ENCODE measurements around the gene PODN.

PODN gene

DNA sequence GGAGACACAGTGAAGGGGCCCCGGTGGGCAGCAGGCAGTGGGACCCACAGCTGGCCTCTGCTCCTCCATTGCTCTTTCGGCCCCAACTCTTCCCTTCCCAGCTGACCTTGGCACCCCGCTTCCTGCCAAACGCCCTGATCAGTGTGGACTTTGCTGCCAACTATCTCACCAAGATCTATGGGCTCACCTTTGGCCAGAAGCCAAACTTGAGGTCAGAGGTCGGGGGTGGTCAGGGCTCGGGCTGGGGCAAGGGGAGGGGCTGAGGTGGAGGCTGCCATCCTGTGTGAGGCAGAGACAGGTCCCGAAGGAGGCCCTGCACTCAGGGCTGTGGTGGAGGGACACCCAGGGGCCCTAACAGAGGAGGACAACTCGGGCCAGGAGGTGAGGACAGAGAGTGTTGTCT, 13.7 kb downstream of the PODN start:
- DNase-seq: no peak

DNA sequence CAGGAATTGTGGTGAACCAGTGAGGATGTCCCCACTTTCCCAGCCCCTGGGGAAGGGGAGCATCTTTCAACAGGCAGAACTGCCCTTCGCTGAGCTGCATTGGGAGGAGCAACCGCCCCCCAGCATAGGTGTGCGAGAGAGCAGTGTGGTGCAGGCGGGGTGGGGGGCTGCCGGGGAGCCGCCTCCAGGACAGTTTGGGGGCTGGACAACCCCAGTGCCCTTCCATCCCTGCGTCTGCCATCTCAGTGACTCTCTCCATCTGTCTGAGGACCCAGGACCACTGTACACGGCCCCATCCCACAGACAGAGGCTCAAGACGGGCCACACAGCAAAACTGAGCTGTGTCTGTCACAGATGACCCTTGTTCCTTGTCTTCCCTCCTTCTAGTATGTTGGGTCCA, 14.2 kb downstream of the PODN start:
- DNase-seq: no peak

GRCh38 chr1:53076721-53077598, 14.9 kb downstream of the PODN start:
- DNase-seq: no peak

DNA sequence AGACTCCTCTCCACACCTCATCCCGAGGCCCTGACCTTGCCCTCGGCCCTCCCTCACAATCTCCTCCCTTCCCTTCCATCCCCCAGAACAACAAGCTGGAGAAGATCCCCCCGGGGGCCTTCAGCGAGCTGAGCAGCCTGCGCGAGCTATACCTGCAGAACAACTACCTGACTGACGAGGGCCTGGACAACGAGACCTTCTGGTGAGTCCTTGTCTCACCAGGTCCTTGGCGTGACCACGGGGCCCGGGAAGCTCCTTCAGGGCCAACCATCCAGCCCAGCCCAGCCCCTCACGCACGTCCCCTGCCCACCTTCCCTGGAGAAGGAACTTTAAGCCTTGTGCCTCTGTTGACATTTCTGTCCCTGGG, 15.6 kb downstream of the PODN start:
- DNase-seq: no peak

GRCh38 chr1:53078333-53079101, 16.5 kb downstream of the PODN start:
- no peak for DNase-seq

DNA sequence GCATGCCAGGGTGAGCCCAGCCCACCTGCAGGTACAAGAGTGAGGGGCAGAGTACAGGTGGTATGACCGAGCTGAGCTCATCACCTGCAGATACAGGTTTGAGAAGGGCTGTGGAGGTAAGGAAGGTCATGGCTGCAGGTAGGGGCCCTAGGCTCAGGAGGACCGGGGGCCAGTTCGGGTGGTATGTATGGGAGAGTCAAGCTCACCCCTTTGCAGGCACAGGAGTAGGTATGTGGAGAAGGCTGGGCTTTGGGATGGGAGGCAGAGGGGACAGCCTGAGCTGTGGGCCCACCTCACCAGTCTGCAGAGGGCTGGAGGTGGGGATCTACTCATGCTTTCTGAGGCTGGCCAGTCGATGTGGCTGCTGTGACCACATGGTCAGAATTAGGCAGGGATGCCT, 17.2 kb downstream of the PODN start:
- DNase-seq: no peak

- DNase-seq: no peak
These were observed 18.0 kb downstream of the PODN start for GRCh38 chr1:53080041-53080440.

- no peak for DNase-seq
These were observed 18.8 kb downstream of the PODN start for GRCh38 chr1:53080769-53081168.

- no peak for DNase-seq
These were observed 19.5 kb downstream of the PODN start for GRCh38 chr1:53081384-53082066.

GRCh38 chr1:53082826-53083455, 20.9 kb downstream of the PODN start:
- DNase-seq: no peak

- no peak for DNase-seq
These were observed 21.9 kb downstream of the PODN start for GRCh38 chr1:53083636-53084588.

- DNase-seq: no peak
These were observed 22.6 kb downstream of the PODN start for GRCh38 chr1:53084589-53084971.

DNA sequence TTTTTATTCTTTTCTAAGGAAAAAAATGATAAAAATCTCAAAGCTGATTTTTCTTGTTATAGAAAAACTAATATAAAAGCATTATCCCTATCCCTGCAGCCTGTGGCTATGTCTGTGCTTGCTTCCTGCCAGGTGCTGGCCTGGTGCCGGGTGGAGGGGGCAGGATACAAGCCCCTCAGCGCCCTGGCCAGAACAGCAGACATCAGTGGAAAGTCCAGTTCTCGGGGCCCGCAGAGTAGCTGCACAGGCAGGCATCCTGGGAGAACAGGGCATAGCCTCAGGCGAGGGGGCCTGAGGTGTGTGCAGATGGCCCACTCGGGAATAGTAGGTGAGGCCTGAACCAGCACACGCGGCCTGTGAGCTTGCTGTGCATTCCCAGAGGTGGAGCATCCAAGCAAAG, 23.4 kb downstream of the PODN start:
- DNase-seq: no peak

- no peak for DNase-seq
These were observed 24.6 kb downstream of the PODN start for GRCh38 chr1:53086491-53087070.

GRCh38 chr1:53087332-53088285, 25.6 kb downstream of the PODN start:
- DNase-seq: no peak

GRCh38 chr1:53088616-53089300, 26.7 kb downstream of the PODN start:
- no peak for DNase-seq

- no peak for DNase-seq
These were observed 27.6 kb downstream of the PODN start for GRCh38 chr1:53089478-53090226.

DNA sequence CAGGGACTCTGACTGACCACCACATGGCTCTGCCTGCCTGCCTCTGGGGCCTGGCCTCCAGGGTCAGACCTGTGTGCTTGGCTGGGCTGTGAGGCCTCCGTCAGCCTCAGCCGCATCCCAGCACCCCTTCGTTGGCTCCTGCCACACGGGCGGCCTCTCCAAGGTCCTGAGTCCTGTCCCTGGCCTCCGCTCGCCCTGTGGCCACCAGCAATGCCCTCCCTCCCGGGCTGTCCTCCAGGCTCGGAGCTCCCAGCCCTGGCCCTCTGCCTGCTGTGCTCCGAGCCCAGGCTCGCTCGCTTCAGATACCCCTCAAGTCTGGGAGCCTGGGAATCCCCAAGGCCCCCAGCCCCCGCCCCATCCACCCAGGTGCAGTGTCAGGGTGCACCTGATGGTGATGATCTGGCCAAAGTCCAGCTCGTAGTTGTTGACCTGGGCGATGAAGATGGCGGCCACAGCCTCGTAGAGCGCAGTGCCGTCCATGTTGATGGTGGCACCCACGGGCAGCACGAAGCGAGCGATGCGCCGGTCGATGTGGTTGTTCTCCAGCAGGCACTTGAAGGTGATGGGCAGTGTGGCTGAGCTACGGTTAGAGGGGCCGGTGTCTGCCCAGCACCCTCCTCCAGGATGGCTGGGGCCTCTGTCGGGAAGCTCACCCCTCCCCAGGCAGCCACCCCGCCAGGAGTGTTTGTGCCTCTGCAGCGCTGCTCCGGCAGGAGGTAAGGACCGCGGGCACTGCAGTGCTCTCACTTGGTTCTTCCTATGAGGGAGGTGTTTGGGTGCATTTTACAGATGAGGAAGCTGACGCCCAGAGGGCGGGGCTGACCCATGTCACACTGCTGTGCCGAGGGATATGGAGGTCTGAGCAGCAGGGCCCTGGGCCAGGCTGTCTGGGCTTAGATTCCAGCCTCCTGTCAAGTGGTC, 28.5 kb downstream of the PODN start:
- no peak for DNase-seq
